HEK293 (cell line): Measurements from ENCODE around the gene SERINC5.

ENCODE experiments used
- CTCF ChIA-PET: fragments of 350-600 bp; formaldehyde crosslinking; extraction: SDS; loops from one replicate; lab custom pipeline; 2021; ENCODE audit warnings: antibody characterized with exemption; lab: Yijun Ruan, JAX
- POLR2A ChIA-PET: fragments of 300-600 bp; formaldehyde crosslinking; extraction: SDS; loops from one replicate; lab custom pipeline; 2020; ENCODE audit warnings: antibody characterized with exemption, inconsistent platforms; lab: Yijun Ruan, JAX
- H3K27ac ChIP-seq: fragments of 200-500 bp; sonication (Bioruptor generic); 2 replicates; pipeline ENCODE4 v1.5.1; 2014; ENCODE audit warnings: low read depth, low read length, control low read depth, inconsistent platforms; ENCODE audit errors: extremely low read depth
- H3K36me3 ChIP-seq, 2 experiments: fragments of 200-500 bp in 1 of 2; sonication (Bioruptor generic) in 1 of 2; 1 replicate in 1 of 2; 2 replicates in 1 of 2; pipeline ENCODE4 v1.5.1; 2014 to 2017; ENCODE audit warnings: inconsistent platforms in 2 of 2, low read length in 2 of 2; ENCODE audit not compliant: control insufficient read depth in 2 of 2, insufficient read depth in 1 of 2
- H3K4me1 ChIP-seq: fragments of 200-500 bp; sonication (Bioruptor generic); 2 replicates; pipeline ENCODE4 v1.5.1; 2014; ENCODE audit warnings: mild to moderate bottlenecking, low read length, inconsistent platforms; ENCODE audit not compliant: control insufficient read depth, insufficient read depth
- H3K4me3 ChIP-seq: 2 replicates; pipeline ENCODE4 v1.5.1; 2011; ENCODE audit warnings: low read depth, mild to moderate bottlenecking, control low read depth, low read length, moderate library complexity
- H3K9me3 ChIP-seq: fragments of 200-500 bp; sonication (Bioruptor generic); 2 replicates; pipeline ENCODE4 v1.5.1; 2014; ENCODE audit warnings: low read depth, low read length, inconsistent platforms; ENCODE audit not compliant: control insufficient read depth, insufficient read depth
- BCL11A ChIP-seq: fragments of 450-650 bp; formaldehyde crosslinking; IDR thresholded peaks from 2 replicates; pipeline ENCODE4 v1.5.1; 2016; ENCODE audit warnings: low read depth, missing biosample characterization, missing genetic modification characterization
- BCL11B ChIP-seq: fragments of 450-650 bp; formaldehyde crosslinking; IDR thresholded peaks from 2 replicates; pipeline ENCODE4 v1.5.1; 2016; ENCODE audit warnings: low read depth, missing biosample characterization, missing genetic modification characterization
- KLF1 ChIP-seq: fragments of 450-650 bp; formaldehyde crosslinking; IDR thresholded peaks from 2 replicates; pipeline ENCODE4 v1.5.1; 2016; ENCODE audit warnings: missing biosample characterization, missing genetic modification characterization
- KLF10 ChIP-seq: fragments of 450-650 bp; IDR thresholded peaks from 2 replicates; pipeline ENCODE4 v1.5.1; 2018; ENCODE audit warnings: missing biosample characterization, mild to moderate bottlenecking, missing genetic modification characterization
- KLF8 ChIP-seq: fragments of 450-650 bp; formaldehyde crosslinking; IDR thresholded peaks from 2 replicates; pipeline ENCODE4 v1.5.1; 2016; ENCODE audit warnings: missing biosample characterization, missing genetic modification characterization
- ZBTB8A ChIP-seq: fragments of 450-650 bp; formaldehyde crosslinking; IDR thresholded peaks from 2 replicates; pipeline ENCODE4 v1.5.1; 2016; ENCODE audit warnings: missing biosample characterization, missing genetic modification characterization
- ZEB2 ChIP-seq: fragments of 450-650 bp; formaldehyde crosslinking; IDR thresholded peaks from 2 replicates; pipeline ENCODE4 v1.5.1; 2016; ENCODE audit warnings: missing biosample characterization, missing genetic modification characterization
- ZNF416 ChIP-seq: fragments of 450-650 bp; formaldehyde crosslinking; IDR thresholded peaks from 2 replicates; pipeline ENCODE4 v1.5.1; 2016; ENCODE audit warnings: missing biosample characterization, missing genetic modification characterization
- ZNF426 ChIP-seq: fragments of 450-650 bp; formaldehyde crosslinking; IDR thresholded peaks from 2 replicates; pipeline ENCODE4 v1.5.1; 2017; ENCODE audit warnings: missing biosample characterization, missing genetic modification characterization, mild to moderate bottlenecking, inconsistent platforms, moderate library complexity
- ZNF529 ChIP-seq: fragments of 450-650 bp; formaldehyde crosslinking; IDR thresholded peaks from 2 replicates; pipeline ENCODE4 v1.5.1; 2017; ENCODE audit warnings: missing genetic modification characterization, missing biosample characterization; ENCODE audit not compliant: insufficient replicate concordance
- ZNF555 ChIP-seq: fragments of 450-650 bp; formaldehyde crosslinking; conservative IDR thresholded peaks from 2 replicates; pipeline ENCODE4 v1.5.1; 2017; ENCODE audit warnings: missing biosample characterization, mild to moderate bottlenecking, missing genetic modification characterization, inconsistent platforms
- ZNF561 ChIP-seq: fragments of 450-650 bp; IDR thresholded peaks from 2 replicates; pipeline ENCODE4 v1.5.1; 2018; ENCODE audit warnings: missing biosample characterization, missing genetic modification characterization, borderline replicate concordance
- ZNF596 ChIP-seq: fragments of 450-650 bp; IDR thresholded peaks from 2 replicates; pipeline ENCODE4 v1.5.0; 2018; ENCODE audit warnings: missing biosample characterization, mild to moderate bottlenecking, missing genetic modification characterization, moderate library complexity
- ZNF610 ChIP-seq: fragments of 450-650 bp; formaldehyde crosslinking; IDR thresholded peaks from 2 replicates; pipeline ENCODE4 v1.5.1; 2016; ENCODE audit warnings: missing biosample characterization, missing genetic modification characterization, borderline replicate concordance
- ZNF654 ChIP-seq: fragments of 450-650 bp; formaldehyde crosslinking; IDR thresholded peaks from 2 replicates; pipeline ENCODE4 v1.5.1; 2016; ENCODE audit warnings: low read depth, missing biosample characterization, missing genetic modification characterization
- ZNF747 ChIP-seq: fragments of 450-650 bp; formaldehyde crosslinking; IDR thresholded peaks from 2 replicates; pipeline ENCODE4 v1.5.1; 2016; ENCODE audit warnings: missing biosample characterization, missing genetic modification characterization
- ZNF837 ChIP-seq: fragments of 450-650 bp; formaldehyde crosslinking; IDR thresholded peaks from 2 replicates; pipeline ENCODE4 v1.5.1; 2016; ENCODE audit warnings: missing biosample characterization, missing genetic modification characterization
- TF ChIP-seq, protein P1 (sequence below): fragments of 450-650 bp; formaldehyde crosslinking; IDR thresholded peaks from 2 replicates; pipeline ENCODE4 v1.5.1; 2016; ENCODE audit warnings: missing biosample characterization, missing genetic modification characterization
- TF ChIP-seq, protein P2 (sequence below): fragments of 450-650 bp; formaldehyde crosslinking; IDR thresholded peaks from 2 replicates; pipeline ENCODE4 v1.5.1; 2016; ENCODE audit warnings: missing biosample characterization, missing genetic modification characterization
- TF ChIP-seq, protein P3 (sequence below): fragments of 450-650 bp; formaldehyde crosslinking; IDR thresholded peaks from 2 replicates; pipeline ENCODE4 v1.5.1; 2017; ENCODE audit warnings: missing biosample characterization, missing genetic modification characterization

The SERINC5 gene

DNA sequence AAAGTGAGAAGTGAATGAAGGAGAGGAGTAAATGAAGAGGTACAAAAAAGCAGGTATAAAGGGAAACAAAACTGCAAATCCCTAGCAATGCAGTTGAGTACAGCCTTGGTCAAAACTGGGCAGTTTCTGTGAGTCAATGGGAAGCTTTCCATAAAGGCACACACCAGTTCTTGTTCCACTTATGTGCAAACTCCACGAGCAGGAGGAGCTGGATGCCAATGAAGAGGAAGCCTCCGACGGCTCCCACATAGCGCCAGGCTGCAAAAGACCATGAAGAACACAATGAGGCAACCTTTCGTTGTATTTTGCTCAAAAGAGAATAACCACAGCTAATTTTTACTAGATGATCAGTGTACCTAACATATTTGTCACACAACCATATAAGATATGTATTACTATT lies 81.1 kb downstream of the SERINC5 start:
- no peaks in the 10 kb centered on the region for H3K4me1 ChIP-seq
- POLR2A ChIA-PET = interaction anchor here (0.9 kb wide), 1 partner anchor 11 kb away, joined by 3 read pairs; no protein-coding TSS in a partner anchor
- H3K9me3 ChIP-seq = no peaks in the 10 kb centered on the region
- CTCF ChIA-PET = no interaction called here
- no peak overlapping the region for H3K27ac ChIP-seq
- TF ChIP-seq ZNF529 (tag by site-specific recombination) (no peak), ZNF416 (tag by site-specific recombination) (no peak), ZNF555 (no peak), ZBTB8A (tag by site-specific recombination) (no peak), BCL11B (tag by site-specific recombination) (no peak), ZNF837 (tag by site-specific recombination) (no peak), KLF1 (tag by site-specific recombination) (no peak), KLF10 (tag by site-specific recombination) (no peak), ZNF610 (tag by site-specific recombination) (no peak), ZNF747 (tag by site-specific recombination) (no peak), ZNF426 (no peak), ZNF654 (tag by site-specific recombination) (no peak), ZNF596 (tag by site-specific recombination) (no peak), ZNF561 (tag by site-specific recombination) (no peak), KLF8 (tag by site-specific recombination) (no peak), BCL11A (tag by site-specific recombination) (no peak), ZEB2 (tag by site-specific recombination) (no peak)
- TF ChIP-seq, protein P1, sequence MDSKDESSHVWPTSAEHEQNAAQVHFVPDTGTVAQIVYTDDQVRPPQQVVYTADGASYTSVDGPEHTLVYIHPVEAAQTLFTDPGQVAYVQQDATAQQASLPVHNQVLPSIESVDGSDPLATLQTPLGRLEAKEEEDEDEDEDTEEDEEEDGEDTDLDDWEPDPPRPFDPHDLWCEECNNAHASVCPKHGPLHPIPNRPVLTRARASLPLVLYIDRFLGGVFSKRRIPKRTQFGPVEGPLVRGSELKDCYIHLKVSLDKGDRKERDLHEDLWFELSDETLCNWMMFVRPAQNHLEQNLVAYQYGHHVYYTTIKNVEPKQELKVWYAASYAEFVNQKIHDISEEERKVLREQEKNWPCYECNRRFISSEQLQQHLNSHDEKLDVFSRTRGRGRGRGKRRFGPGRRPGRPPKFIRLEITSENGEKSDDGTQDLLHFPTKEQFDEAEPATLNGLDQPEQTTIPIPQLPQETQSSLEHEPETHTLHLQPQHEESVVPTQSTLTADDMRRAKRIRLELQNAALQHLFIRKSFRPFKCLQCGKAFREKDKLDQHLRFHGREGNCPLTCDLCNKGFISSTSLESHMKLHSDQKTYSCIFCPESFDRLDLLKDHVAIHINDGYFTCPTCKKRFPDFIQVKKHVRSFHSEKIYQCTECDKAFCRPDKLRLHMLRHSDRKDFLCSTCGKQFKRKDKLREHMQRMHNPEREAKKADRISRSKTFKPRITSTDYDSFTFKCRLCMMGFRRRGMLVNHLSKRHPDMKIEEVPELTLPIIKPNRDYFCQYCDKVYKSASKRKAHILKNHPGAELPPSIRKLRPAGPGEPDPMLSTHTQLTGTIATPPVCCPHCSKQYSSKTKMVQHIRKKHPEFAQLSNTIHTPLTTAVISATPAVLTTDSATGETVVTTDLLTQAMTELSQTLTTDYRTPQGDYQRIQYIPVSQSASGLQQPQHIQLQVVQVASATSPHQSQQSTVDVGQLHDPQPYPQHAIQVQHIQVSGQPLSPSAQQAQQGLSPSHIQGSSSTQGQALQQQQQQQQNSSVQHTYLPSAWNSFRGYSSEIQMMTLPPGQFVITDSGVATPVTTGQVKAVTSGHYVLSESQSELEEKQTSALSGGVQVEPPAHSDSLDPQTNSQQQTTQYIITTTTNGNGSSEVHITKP (tag by site-specific recombination) = no peak
- TF ChIP-seq, protein P2, sequence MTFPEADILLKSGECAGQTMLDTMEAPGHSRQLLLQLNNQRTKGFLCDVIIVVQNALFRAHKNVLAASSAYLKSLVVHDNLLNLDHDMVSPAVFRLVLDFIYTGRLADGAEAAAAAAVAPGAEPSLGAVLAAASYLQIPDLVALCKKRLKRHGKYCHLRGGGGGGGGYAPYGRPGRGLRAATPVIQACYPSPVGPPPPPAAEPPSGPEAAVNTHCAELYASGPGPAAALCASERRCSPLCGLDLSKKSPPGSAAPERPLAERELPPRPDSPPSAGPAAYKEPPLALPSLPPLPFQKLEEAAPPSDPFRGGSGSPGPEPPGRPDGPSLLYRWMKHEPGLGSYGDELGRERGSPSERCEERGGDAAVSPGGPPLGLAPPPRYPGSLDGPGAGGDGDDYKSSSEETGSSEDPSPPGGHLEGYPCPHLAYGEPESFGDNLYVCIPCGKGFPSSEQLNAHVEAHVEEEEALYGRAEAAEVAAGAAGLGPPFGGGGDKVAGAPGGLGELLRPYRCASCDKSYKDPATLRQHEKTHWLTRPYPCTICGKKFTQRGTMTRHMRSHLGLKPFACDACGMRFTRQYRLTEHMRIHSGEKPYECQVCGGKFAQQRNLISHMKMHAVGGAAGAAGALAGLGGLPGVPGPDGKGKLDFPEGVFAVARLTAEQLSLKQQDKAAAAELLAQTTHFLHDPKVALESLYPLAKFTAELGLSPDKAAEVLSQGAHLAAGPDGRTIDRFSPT (tag by site-specific recombination) = no peak
- TF ChIP-seq, protein P3, sequence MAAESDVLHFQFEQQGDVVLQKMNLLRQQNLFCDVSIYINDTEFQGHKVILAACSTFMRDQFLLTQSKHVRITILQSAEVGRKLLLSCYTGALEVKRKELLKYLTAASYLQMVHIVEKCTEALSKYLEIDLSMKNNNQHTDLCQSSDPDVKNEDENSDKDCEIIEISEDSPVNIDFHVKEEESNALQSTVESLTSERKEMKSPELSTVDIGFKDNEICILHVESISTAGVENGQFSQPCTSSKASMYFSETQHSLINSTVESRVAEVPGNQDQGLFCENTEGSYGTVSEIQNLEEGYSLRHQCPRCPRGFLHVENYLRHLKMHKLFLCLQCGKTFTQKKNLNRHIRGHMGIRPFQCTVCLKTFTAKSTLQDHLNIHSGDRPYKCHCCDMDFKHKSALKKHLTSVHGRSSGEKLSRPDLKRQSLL (tag by site-specific recombination) = no peak
- peaks cover 0 to 5% of the 10 kb centered on the region in 2 experiments; a peak in 1 of 3 replicates for H3K36me3 ChIP-seq
- H3K4me3 ChIP-seq = no peak overlapping the region
